K562 (cell line): Measurements from ENCODE around the gene MAP3K14. TPM values are rescaled to one million over a fixed set of nuclear protein-coding genes. Genes with fewer than 3 reads are reported as not detected.

Experiments
- ATAC-seq: fragments of 200-7000 bp; cut with Tn5 transposase; 3 replicates; pipeline ENCODE4 v1.9.1; 2020; ENCODE audit warnings: moderate library complexity
- BruUV-seq: library from RNA; stranded (reverse); fragments of 400-500 nt; replicated peaks from 2 replicates; lab custom pipeline; 2021; lab: Mats Ljungman, UMichigan
- CTCF ChIA-PET: fragments of 300-600 bp; formaldehyde crosslinking; extraction: SDS; loops from one replicate; lab custom pipeline; 2021; ENCODE audit warnings: low intra/inter-chr PET ratio; lab: Yijun Ruan, JAX
- POLR2A ChIA-PET: fragments of 300-600, 350-650 bp; sonication (Branson Sonifier 250); formaldehyde crosslinking; extraction: SDS; loops from one replicate; lab custom pipeline; 2021; ENCODE audit warnings: antibody characterized with exemption, inconsistent platforms; lab: Yijun Ruan, JAX
- DNase-seq, 4 experiments: peaks; one replicate each; pipeline versions ENCODE4 v3.0.0 to v3.0.0-alpha.2; 2011 to 2018; ENCODE audit warnings: low spot score in 3 of 4, mixed read lengths in 3 of 4; ENCODE audit errors: extremely low read depth in 1 of 4
- FAIRE-seq: peaks from 2 replicates; lab custom pipeline; 2011; peaks lifted over from hg19 to GRCh38; lab: Jason Lieb, UNC
- H2AFZ ChIP-seq: 2 replicates; pipeline ENCODE4 v1.6.0; 2011; ENCODE audit warnings: low read depth, low read length, control low read depth, inconsistent platforms
- H3K27ac ChIP-seq: fragments of 200-600 bp; 3 replicates; pipeline ENCODE4 v1.8.0; 2011; ENCODE audit warnings: low read depth, mild to moderate bottlenecking, control low read depth, inconsistent platforms, low read length, moderate library complexity, mixed read lengths; ENCODE audit errors: extremely low read depth
- H3K27me3 ChIP-seq, 2 experiments: fragments of 300-600 bp in 1 of 2; 2 replicates in 1 of 2; 3 replicates in 1 of 2; pipeline versions ENCODE4 v1.6.0 to v1.8.0; 2011; ENCODE audit warnings: inconsistent platforms in 2 of 2, low read length in 2 of 2, mild to moderate bottlenecking in 1 of 2, mixed read lengths in 1 of 2, moderate library complexity in 1 of 2; ENCODE audit not compliant: control insufficient read depth in 2 of 2, insufficient read depth in 2 of 2
- H3K36me3 ChIP-seq: fragments of 300-600 bp; 3 replicates; pipeline ENCODE4 v1.8.0; 2011; ENCODE audit warnings: mild to moderate bottlenecking, low read length, inconsistent platforms; ENCODE audit not compliant: control insufficient read depth, insufficient read depth
- H3K4me1 ChIP-seq, 2 experiments: fragments of 200-600 bp in 1 of 2; replicated peaks in 1 of 2; 2 replicates in 1 of 2; 3 replicates in 1 of 2; pipeline versions ENCODE4 v1.5.1 to v1.8.0; 2011; ENCODE audit warnings: inconsistent platforms in 2 of 2, low read length in 2 of 2, mild to moderate bottlenecking in 1 of 2, mixed read lengths in 1 of 2, moderate library complexity in 1 of 2; ENCODE audit not compliant: control insufficient read depth in 2 of 2, insufficient read depth in 2 of 2
- H3K4me2 ChIP-seq: 2 replicates; pipeline ENCODE4 v1.6.1; 2011; ENCODE audit warnings: low read length, control low read depth, inconsistent platforms, mixed read lengths; ENCODE audit not compliant: insufficient read depth
- H3K4me3 ChIP-seq: fragments of 200-600 bp; sonication (generic), shearing (Covaris generic); 2 replicates; pipeline ENCODE4 v1.5.1; 2016; ENCODE audit warnings: control low read depth, inconsistent platforms
- H3K79me2 ChIP-seq: fragments of 200-600 bp; 3 replicates; pipeline ENCODE4 v1.8.0; 2011; ENCODE audit warnings: low read length, inconsistent platforms; ENCODE audit not compliant: control insufficient read depth, insufficient read depth
- H3K9ac ChIP-seq, 2 experiments: 2 replicates each; pipeline versions ENCODE4 v1.6.0 to v1.6.1; 2011; ENCODE audit warnings: low read depth in 2 of 2, low read length in 2 of 2, control low read depth in 1 of 2, inconsistent platforms in 1 of 2, mild to moderate bottlenecking in 1 of 2, mixed read lengths in 1 of 2; ENCODE audit not compliant: insufficient read depth in 1 of 2
- H3K9me1 ChIP-seq: one replicate; pipeline ENCODE4 v1.6.0; 2011; ENCODE audit warnings: inconsistent platforms, mild to moderate bottlenecking, low read length, moderate library complexity; ENCODE audit not compliant: control insufficient read depth, insufficient read depth
- H3K9me3 ChIP-seq: replicated peaks from 2 replicates; pipeline ENCODE4 v1.5.1; 2011; ENCODE audit warnings: low read depth, low read length, inconsistent platforms; ENCODE audit not compliant: control insufficient read depth, insufficient read depth
- H4K20me1 ChIP-seq: replicated peaks from 2 replicates; pipeline ENCODE4 v1.6.1; 2011; ENCODE audit warnings: low read length, inconsistent platforms, mixed read lengths; ENCODE audit not compliant: control insufficient read depth, insufficient read depth
- CGGBP1 ChIP-seq: fragments of 250-450 bp; sonication (Bioruptor Pico); IDR thresholded peaks from 2 replicates; pipeline ENCODE4 v1.9.0; 2021; ENCODE audit warnings: mild to moderate bottlenecking
- ETV6 ChIP-seq, 3 experiments: fragments of 150-350 bp in 1 of 3; sonication (generic) in 1 of 3; formaldehyde crosslinking in 1 of 3; IDR thresholded peaks; 2 replicates each; pipeline versions ENCODE4 v1.6.1 to v1.8.0; 2014 to 2022; ENCODE audit warnings: borderline replicate concordance in 2 of 3, low read depth in 2 of 3, antibody characterized with exemption in 1 of 3, low read length in 1 of 3, mild to moderate bottlenecking in 1 of 3, missing genetic modification reagents in 1 of 3
- MXD1 ChIP-seq: fragments of 250-450 bp; sonication (Bioruptor Pico); IDR thresholded peaks from 2 replicates; pipeline ENCODE4 v1.8.0; 2021; ENCODE audit warnings: borderline replicate concordance, mild to moderate bottlenecking, moderate library complexity; ENCODE audit not compliant: poor library complexity, severe bottlenecking
- NCOA2 ChIP-seq, 2 experiments: fragments of 450-650 bp; IDR thresholded peaks; 2 replicates each; pipeline ENCODE4 v1.6.1; 2018; ENCODE audit warnings: mild to moderate bottlenecking in 2 of 2, moderate library complexity in 1 of 2; ENCODE audit not compliant: partially characterized antibody in 2 of 2
- PKNOX1 ChIP-seq: fragments of 450-650 bp; IDR thresholded peaks from 2 replicates; pipeline ENCODE4 v1.6.1; 2016
- POLR3A ChIP-seq: IDR thresholded peaks from 2 replicates; pipeline ENCODE4 v1.6.1; 2011; ENCODE audit warnings: borderline replicate concordance, mild to moderate bottlenecking, moderate library complexity; ENCODE audit not compliant: insufficient read length, insufficient read depth; ENCODE audit errors: extremely low read depth
- ZNF609 ChIP-seq: sonication (generic); formaldehyde crosslinking; IDR thresholded peaks from 2 replicates; pipeline ENCODE4 v1.8.1; 2023; ENCODE audit warnings: missing genetic modification reagents, mild to moderate bottlenecking, borderline replicate concordance
- WGBS: fragments of 100-300 bp; shearing (Covaris generic); methylation state at CpG from one replicate; pipeline ENCODE4 v1.1.6; 2016; ENCODE audit warnings: low coverage, mixed read lengths; ENCODE audit not compliant: insufficient coverage; ENCODE audit errors: missing lambda C conversion rate; 5-methylcytosine and 5-hydroxymethylcytosine counted together
- in situ Hi-C: fragments of 300-500 bp; cut with MboI; formaldehyde crosslinking; loops from 4 replicates; pipeline ENCODE4 v1.15.0; 2018; ENCODE audit warnings: inconsistent platforms, mixed read lengths
- intact Hi-C: fragments of 100-400 bp; cut with micrococcal nuclease; formaldehyde crosslinking; loops from 2 replicates; pipeline ENCODE4 v1.14.2; 2022
- polyA plus RNA-seq, 8 experiments: library from polyadenylated mRNA; depleted of rRNA in 4 of 8; stranded (reverse) in 5 of 8; unstranded in 3 of 8; fragments of >200 nt; fragmentation: Nextera tagmentation in 2 of 8; fragmentation: Illumina TruSeq in 1 of 8; extraction: Ambion mirVana in 2 of 8; extraction: Trizol in 1 of 8; gene quantifications; 2 replicates each; pipeline versions ENCODE4 v1.2.1 to v1.2.3, GENCODE V29; 2011 to 2014; ENCODE audit warnings: inconsistent platforms in 1 of 8, missing spikeins in 1 of 8
- total RNA-seq, 7 experiments: library from RNA; depleted of rRNA in 6 of 7; stranded (reverse); fragments of >200 nt in 6 of 7; fragmentation: Illumina TruSeq in 2 of 7; extraction: Trizol in 2 of 7; gene quantifications; 2 replicates each; pipeline versions ENCODE4 v1.2.1 to v1.2.3, GENCODE V29; 2011 to 2021; ENCODE audit warnings: low replicate concordance in 1 of 7

The MAP3K14 gene
- total and polyA plus RNA-seq, 9 of the 15 experiments (the other 6 are each of a cell fraction or from before 2014, with no cell fraction given), result 0.45 to 8.7 (median 3.2) TPM

GRCh38 chr17:45363498-45363897, 46.7 kb upstream of the MAP3K14 start:
- no peaks in the 10 kb centered on the region for H3K9me3 ChIP-seq
- H2AFZ ChIP-seq, result 0 out of 2 replicates have a peak overlapping the region, but pooled peaks have one; percentile 32
- no peaks in the 10 kb centered on the region for H3K9me1 ChIP-seq
- no peak for ATAC-seq
- FAIRE-seq, result peak; percentile 29
- peaks cover 8 to 29% of the 10 kb centered on the region in 2 experiments; a peak in 4 of 5 replicates for H3K27me3 ChIP-seq
- H3K79me2 ChIP-seq, result no peaks in the 10 kb centered on the region
- no peak overlapping the region for H3K27ac ChIP-seq
- whole genome bisulfite sequencing, result 8% methylated on average over 3 of the region's 3 CpGs
- no peaks in the 10 kb centered on the region for H4K20me1 ChIP-seq
- intact Hi-C loops (no loop called here), in situ Hi-C loops (no loop called here)
- TF ChIP-seq MXD1 (CRISPR knock-in tag) (no peak), NCOA2 (IDR thresholded peaks at IDR 0.05; ENCODE audit: partially characterized antibody in 2 of 2) (no peak), POLR3A (no peak), CGGBP1 (CRISPR knock-in tag) (no peak), ETV6 (IDR thresholded peaks at IDR 0.05; ENCODE audit: borderline replicate concordance in 1 of 2, low read depth in 2 of 2, low read length in 1 of 2) (no peak), ETV6 (CRISPR knock-in tag; IDR thresholded peaks at IDR 0.05; ENCODE audit: borderline replicate concordance) (no peak), PKNOX1 (0 out of 2 replicates have a peak, but pooled peaks have one; percentile 26), ZNF609 (CRISPR knock-in tag) (no peak)
- BruUV-seq, result no TSS peak
- H3K4me2 ChIP-seq, result no peak overlapping the region
- no peak overlapping the region for H3K9ac ChIP-seq
- CTCF ChIA-PET, result no interaction called here
- POLR2A ChIA-PET, result interaction anchor here (1.2 to 2.4 kb wide), 2 partner anchors 14 to 47 kb away, joined by 3 to 8 read pairs; partner anchors contain the start of gene MAP3K14
- H3K4me1 ChIP-seq, result peaks cover 0 to 6% of the 10 kb centered on the region in 2 experiments; a peak in 2 of 5 replicates
- H3K4me3 ChIP-seq, result no peak overlapping the region
- no peak for DNase-seq
- no peaks in the 10 kb centered on the region for H3K36me3 ChIP-seq
